22Rv1 (cell line): ENCODE measurements around the gene TRIM61.

Experiments
- ZFX ChIP-seq: fragments of 450-650 bp; IDR thresholded peaks from 2 replicates; pipeline ENCODE4 v1.6.1; 2017; ENCODE audit warnings: antibody characterized with exemption, borderline replicate concordance
- TF ChIP-seq, protein P1 (sequence below): fragments of 450-650 bp; IDR thresholded peaks from 2 replicates; pipeline ENCODE4 v1.5.1; 2017; ENCODE audit warnings: mild to moderate bottlenecking

DNA sequence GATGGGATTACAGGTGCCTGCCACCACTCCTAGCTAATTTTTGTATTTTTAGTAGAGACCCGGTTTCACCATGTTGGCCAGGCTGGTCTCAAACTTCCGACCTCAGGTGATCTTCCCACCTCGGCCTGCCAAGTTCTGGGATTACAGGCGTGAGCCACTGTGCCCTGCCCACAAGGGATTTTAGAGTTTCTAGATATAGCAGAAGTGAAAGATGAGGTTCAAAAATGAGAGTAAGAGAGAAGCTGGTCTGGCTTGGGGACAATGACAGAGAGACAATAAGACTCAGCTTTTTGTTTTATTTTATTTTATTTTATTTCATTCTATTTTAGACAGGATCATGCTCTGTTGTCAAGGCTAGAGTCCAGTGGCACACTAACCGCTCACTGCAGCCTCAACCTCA lies 30.6 kb downstream of the TRIM61 start:
- TF ChIP-seq ZFX, result no peak
- TF ChIP-seq, protein P1, sequence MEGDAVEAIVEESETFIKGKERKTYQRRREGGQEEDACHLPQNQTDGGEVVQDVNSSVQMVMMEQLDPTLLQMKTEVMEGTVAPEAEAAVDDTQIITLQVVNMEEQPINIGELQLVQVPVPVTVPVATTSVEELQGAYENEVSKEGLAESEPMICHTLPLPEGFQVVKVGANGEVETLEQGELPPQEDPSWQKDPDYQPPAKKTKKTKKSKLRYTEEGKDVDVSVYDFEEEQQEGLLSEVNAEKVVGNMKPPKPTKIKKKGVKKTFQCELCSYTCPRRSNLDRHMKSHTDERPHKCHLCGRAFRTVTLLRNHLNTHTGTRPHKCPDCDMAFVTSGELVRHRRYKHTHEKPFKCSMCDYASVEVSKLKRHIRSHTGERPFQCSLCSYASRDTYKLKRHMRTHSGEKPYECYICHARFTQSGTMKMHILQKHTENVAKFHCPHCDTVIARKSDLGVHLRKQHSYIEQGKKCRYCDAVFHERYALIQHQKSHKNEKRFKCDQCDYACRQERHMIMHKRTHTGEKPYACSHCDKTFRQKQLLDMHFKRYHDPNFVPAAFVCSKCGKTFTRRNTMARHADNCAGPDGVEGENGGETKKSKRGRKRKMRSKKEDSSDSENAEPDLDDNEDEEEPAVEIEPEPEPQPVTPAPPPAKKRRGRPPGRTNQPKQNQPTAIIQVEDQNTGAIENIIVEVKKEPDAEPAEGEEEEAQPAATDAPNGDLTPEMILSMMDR, result no peak
